NCI-H82 (cell line): ENCODE data around the gene MYL6.
A peak's percentile ranks its signal among the peaks of the same experiment; 100 is the strongest.
"Not testable (repeated sequence)": the region's sequence is repeated elsewhere in the genome, so short reads cannot be mapped to it uniquely, and the experiment has no call there.

Experiments
- DNase-seq: peaks from one replicate; lab custom pipeline; 2025; lab: John Stamatoyannopoulos, UW

MYL6 gene

GRCh38 chr12:56189099-56189917, 31.1 kb downstream of the MYL6 start, which contains the start of gene SMARCC2:
Gene SMARCC2 (minus strand): TSS chr12:56189483. CDS start chr12:56189461, 22 bp downstream.
- peak; percentile 94 for DNase-seq

GRCh38 chr12:56189918-56190694, 31.9 kb downstream of the MYL6 start:
- peak; percentile 92 for DNase-seq

DNA sequence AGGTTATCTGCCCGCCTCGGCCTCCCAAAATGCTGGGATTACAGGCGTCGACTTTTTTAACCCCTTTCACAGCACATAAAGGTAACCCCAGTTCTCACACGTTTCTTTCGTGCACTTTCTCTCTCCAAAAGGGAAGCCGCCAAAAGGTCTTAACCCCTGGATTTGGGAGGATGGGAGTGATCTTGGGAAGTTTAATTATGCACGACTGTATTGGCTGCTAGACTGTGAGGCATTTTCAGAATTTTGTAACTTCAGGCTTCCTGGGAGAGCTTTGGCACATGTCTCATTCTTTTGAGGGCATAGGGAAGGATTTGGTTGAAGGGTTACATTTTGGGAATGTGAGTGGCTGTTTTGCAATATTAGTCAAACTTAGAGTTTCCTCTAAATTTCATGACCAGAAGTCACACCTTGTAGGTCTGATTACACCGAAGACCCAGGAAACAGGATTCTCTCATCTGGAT, 32.6 kb downstream of the MYL6 start:
- peak; percentile 51 for DNase-seq

- no peak for DNase-seq
These were observed 34.4 kb downstream of the MYL6 start for GRCh38 chr12:56192582-56192981.

DNA sequence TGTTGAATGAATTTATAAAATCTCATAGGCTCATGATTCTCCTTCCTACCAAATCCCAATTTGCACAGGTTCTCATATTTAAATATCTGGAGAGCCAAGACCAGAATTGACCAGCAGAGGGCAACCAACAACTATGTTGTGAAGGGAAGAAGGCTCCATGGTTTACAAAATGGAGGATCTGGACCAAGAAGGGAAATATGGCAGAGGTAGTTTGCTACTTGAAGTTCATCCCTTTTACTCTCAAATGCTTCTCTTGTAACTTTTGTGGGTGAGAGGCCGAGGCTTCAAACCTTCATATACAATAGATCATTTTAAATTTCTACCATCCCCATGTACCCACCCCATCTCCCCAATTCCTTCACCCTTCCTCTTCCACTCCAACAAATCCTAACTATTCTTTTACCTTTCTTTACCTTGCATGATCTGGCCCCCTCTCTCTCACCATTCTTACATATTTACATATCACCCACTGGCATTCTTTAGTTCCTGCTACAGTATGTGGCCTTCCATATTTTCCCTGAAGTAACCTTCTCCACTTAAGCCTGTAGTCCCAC, 34.9 kb downstream of the MYL6 start:
- peak; percentile 95 for DNase-seq

DNA sequence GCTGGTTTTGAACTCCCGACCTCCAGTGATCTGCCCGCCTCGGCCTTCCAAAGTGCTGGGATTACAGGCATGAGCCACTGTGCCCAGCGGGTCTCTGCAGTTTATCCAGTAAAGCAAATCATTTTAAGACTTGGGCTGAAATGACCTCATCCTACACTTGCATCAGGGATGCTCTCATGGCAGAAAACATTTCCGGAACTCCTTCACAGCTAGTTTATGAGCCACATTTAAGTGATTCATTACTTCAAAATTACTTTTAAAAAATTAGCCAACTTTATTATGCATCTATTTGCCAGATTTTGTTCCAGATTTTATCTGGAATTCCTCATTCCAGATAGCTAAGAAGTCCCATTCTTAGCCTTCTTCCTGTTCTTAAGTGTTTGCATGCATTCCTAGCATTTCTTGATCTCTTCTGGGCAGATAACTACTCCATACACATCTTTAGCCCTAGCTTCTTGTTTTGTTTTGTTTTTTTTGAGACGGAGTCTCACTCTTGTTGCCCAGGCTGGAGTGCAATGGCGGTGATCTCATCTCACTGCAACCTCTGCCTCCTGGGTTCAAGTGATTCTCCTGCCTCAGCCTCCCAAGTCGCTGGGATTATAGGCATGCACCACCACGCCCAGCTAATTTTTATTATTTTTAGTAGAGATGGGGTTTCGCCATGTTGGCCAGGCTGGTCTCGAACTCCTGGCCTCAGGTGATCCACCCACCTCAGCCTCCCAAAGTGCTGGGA, 38.8 kb downstream of the MYL6 start:
- not testable (repeated sequence) for DNase-seq

DNA sequence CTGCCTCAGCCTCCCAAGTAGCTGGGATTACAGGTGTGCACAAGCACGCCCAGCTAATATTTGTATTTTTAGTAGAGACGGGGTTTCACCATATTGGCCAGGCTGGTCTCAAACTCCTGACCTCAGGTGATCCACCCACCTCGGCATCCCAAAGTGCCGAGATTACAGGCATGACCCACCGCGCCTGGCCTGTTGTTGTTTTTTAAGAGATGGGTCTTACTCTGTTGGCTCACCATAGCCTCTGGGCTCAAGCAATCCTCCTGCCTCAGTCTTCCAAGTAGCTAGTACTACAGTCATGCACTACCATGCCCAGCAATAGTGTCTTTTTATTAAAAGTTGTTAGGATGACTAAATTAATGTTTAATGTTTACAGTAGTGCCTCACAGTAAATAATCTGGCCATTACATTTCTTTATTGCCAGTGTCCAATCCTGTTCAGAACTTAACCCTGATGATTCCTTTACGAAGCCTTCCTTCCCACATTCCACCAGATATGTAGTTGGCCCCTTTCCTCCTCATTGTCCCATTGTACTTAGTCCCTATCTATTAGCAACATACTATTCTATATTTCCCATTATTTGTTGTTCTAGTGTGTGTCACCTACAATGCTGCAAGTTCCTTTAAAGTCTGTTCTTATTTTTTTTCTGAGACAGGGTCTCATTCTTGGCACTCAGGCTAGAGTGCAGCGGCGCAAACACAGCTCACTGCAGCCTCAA, 39.9 kb downstream of the MYL6 start:
- DNase-seq = no peak

DNA sequence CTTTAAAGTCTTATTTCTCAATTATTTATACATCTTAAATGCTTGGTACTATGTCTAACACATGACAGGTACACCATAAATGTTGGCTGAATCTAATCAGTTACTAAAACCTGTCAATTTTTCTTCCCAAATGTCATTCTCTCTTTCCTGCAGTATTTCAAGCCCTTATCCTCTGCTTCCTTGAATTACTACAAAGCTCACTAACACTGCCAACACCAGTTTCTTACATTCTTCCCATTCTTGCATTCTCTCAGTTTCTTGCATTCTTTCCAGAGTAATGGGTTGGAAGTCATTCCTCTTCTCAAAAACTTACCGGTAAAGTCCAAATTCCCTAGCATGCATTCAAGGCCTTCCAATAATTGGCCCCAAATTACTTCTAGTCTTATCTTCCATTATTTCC, 40.7 kb downstream of the MYL6 start:
- no peak for DNase-seq

GRCh38 chr12:56202366-56202765, 44.2 kb downstream of the MYL6 start:
- DNase-seq = no peak

- DNase-seq = no peak
These were observed 44.7 kb downstream of the MYL6 start for GRCh38 chr12:56202838-56203237.

- no peak for DNase-seq
These were observed 46.1 kb downstream of the MYL6 start for GRCh38 chr12:56204275-56204674.

DNA sequence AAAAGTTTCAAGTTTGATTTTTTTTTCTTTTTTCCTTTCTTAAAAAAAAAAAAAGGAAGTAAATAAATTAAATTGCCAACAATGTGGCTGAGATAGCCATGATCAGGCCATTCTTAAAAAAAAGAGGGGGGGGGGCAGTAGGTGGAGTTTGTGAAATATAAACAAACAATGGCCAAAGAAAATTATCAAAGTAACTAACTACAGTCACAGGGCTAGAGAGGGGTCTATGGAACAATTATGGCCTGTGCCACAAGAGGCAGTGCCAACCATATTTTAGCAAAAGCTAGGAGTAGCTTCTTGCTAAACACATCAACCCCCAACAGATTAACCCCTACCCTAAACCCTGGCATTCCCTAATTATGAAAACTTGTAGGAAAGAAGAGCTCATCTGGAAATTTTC, 47.3 kb downstream of the MYL6 start:
- DNase-seq = no peak

GRCh38 chr12:56206452-56207166, 48.5 kb downstream of the MYL6 start:
- DNase-seq = peak; percentile 70

- no peak for DNase-seq
These were observed 49.8 kb downstream of the MYL6 start for GRCh38 chr12:56208006-56208405.
